Stimulated activated naive CD8-positive, alpha-beta T cell treated with anti-CD3 and anti-CD28 coated beads, Interleukin-15, Interleukin-2, amounts not matched to agents 100 U/mL and 50 U/mL, for 24 hours (primary cell): ENCODE data around the gene CDK6.

Experiments used
- ATAC-seq: fragments of 150-1000 bp; cut with Tn5 transposase; one replicate; pipeline ENCODE4 v1.10.0; 2021
- DNase-seq: peaks from one replicate; pipeline ENCODE4 v3.0.0; 2021

Gene CDK6

DNA sequence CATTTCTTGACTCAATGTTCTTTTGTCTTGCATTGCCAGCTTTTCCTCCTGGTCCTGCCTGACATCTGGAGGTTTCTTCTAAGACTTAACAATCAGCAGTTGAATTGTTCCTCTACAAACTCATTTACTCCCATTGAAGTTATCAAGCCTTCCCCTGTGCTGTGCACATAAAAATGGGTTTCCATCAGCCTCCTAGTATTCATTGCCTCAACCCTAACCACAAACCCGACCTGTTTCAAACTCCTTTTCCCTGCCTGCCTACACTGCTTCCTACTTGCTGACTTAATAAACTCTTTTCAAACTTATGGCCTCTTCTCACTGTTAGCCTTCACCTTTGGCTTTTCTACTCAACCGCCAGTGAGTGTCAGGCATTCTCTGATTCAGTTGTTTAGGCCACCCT lies 9.4 kb upstream of the CDK6 start:
- DNase-seq, result no peak
- peak; percentile 48 for ATAC-seq

DNA sequence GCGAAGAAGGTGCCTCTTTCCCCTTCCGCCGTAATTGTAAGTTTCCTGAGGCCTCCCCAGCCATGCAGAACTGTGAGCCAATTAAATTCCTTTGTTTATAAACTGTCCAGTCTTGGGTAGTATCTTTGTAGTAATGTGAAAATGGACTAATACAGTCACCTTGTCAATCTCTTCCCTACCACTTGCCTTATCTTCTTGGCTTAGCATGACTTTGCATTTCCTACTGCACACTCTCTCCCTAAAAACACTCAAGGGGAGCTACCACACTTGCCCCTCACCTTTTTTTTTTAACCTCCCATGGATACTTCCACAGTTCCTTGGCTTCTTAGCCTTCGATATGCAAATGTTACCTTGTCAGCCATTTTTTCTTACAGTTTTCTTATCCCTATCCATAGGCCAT lies 7.4 kb upstream of the CDK6 start:
- no peak for ATAC-seq
- DNase-seq, result no peak

DNA sequence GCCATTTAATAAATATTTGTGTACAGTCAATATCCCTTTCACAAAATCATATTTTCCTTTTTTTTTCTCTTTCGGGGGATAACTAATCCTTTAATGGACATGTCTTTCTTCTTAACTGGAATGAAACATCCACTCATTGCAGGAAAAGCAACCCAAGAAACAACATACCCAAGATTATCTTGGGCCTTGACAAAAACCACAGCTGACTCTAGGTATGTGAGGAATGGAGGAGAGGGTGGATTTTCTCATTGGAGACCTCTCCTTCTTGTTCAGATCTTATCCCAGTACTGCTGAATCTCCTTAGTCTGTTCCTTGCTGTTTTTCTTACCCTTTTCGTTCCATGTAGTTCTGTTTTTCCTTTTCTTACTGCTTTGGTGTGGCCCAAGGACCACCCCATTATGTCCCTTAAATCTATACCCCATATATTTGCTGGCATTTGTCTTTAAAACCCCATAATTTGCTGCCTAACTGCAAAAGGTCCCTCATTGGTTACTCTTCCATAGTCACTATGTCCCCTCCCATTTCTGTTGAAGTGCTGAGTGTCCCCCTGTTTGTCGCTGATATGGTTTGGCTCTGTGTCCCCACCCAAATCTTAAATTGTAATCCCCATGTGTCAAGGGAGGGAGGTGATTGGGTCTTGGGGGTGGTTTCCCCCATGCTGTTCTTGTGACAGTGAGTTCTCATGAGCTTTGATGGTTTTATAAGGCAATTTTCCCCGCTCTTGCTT lies 6.8 kb upstream of the CDK6 start:
- ATAC-seq, result no peak
- DNase-seq, result no peak

DNA sequence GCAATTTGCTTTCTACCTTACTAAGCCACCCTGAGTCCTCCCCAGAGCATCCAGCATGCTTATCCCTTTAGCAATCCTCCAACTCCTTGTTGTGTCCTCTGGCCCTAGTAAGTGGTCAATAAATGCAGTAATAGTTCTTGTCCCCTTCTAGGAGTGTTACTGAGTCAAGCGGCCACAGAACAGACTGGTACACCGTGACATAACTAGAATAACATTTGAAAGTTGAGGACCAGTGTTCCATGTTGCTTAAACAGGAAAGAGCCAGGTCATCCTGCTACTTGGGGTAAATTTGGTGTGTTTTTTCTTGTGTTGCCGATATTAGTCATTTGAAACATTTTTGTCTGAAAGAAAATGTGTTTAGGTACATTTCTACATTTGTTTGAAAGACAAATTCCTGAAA lies 4.8 kb upstream of the CDK6 start:
- ATAC-seq (no peak), DNase-seq (no peak)

DNA sequence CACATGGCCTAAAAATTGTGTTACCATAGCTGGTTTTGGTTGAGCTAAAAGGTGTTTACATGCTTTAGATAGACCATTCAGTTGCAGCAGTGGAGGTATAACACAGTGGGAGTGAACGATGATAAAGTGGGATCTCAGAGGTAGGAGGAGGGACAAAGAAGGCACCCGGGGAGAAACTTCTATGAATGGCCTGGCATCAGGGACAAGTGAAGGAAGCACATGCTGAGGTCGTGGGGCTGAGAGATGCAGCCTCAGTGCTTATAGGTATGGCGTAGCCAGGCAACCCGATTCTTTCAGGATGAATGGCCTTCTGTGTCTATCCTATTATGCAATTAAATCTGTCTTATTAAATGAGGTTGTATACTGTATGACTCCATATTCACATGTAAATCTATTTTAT lies 3.9 kb upstream of the CDK6 start:
- DNase-seq, result no peak
- ATAC-seq, result no peak

DNA sequence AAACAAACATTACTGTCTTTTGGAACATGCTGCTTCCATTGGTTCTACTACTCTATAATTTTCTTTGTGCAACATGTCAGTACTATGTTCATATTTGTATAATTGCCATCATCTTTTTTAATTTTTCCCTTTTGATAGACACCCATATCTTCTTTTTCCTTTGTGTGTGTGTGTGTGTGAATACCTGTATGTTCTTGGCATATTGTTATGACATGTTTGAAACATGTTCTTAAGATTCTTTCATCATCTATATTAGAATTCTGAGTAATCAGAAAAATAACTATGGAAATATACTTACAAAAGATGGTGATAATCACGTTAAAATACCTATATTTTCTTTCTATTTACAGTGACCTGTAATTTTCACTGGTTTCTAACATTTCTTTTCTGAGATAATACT lies 3.5 kb upstream of the CDK6 start:
- no peak for ATAC-seq

DNA sequence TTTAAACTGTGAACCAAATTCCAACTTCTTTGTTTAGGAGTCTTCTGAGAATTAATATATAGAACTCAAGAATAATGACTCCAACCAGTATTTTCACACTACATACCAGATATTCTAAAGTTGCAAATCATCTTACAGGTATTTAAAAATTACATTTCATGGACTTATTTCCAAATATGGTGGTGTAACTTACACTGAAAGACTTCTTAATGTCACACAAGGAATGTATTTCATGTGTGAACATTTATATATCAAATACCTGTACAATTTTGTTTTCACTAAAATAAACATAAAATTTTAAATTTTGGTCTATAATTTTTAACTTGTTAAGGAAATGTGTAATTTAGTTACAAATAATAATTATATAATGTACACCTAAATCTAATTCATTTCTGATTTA lies 2.6 kb upstream of the CDK6 start:
- ATAC-seq (no peak), DNase-seq (no peak)

More for the DNA sequence above, 3.5 kb upstream of the CDK6 start:
- no peak for DNase-seq

DNA sequence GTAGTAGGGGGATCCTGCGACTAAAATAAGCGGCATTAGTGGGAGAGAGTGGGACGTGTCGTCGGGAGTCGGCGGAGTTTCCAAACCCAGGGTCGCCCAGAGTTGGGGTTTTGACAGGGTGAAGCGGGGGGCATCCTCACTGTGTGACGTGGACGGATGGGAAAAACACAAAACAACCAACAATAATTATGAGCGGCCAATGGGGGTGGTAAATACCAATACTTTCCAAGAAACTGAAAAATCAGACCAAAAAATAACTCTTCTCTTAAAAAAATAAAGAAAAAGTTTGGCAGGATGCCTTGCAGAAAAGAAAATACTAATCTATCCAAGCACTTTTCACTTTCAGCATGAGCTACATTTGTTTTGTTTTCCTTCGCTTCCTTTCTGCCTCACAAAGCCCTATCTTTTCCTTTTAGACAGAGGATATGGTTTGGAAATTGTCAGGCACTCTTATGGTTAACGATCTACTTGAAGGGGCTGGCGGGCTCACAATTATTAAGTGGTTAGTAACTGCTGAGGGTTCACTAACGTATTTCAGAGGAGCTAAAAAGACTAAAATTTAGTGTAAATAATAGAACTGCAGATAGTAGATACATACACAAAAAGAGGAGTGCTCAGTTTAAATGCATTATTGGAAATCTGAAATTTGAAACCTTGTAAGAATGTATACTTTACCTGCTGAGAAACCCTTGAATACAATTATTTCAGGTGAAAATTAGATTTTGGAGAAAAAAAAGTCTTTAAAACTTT lies 802 bp upstream of the CDK6 start:
- DNase-seq (peak; percentile 51), ATAC-seq (no peak)

DNA sequence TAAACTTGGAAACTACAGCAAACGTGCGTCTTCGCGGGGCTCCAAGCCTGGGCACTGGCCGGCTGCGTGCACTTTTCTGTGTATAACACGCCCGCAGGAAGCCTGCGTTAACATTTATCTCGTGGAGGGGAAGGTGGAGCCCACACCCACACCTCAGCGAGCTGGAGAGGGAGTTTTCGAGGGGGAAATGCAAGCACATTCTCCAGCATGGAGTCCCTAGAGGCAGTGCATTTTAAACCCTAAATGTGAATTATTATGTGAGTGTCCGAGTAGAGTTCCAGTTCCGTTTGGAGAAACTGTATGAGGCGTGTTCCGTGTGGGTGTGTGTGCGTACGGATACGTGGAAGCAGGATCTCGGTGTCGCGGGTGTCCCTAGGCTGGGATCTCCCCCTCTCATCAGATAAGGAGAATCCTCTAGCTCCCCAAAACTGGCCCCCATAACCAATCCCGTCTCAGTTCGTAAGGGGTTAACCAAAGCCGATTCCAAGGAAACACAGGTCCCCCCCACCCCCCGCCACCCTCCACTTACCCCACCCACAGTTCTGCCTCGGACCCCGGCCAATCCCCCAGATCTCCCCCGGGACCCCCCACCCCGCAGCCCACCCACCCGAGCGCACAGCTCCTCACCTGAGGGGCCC lies 403 bp downstream of the CDK6 start:
- DNase-seq, result peak; percentile 50

DNA sequence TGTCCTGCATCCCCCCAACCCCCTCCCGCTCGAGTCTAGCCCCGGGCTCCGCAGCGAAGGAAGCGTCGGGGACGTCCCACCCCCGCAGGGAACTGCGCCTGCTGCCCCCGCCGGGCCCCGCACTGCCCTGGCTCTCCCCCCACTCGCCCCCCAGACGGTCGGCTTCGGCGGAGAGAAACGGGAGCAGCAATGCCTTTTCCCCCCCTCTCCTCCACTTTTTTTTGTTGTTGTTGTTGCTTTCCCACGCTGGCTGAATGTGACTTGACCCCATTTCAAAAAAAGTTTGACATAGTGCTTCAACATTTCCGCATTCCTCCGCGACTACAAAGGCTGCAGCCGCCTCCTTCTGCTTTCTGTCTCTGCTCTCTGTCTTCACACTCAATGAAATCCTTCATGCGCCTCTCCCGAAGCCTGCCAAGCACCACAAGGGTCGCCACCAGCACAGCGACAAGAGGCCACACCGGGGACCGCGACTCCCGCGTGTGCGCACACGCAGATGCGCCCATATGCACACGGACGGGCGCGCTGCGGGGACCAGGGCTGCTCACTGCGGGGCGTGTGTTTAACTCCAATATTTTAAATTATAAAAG lies 1.0 kb downstream of the CDK6 start:
- DNase-seq, result peak; percentile 67
- ATAC-seq, result peak; percentile 9

More for the DNA sequence above, 403 bp downstream of the CDK6 start:
- peak; percentile 14 for ATAC-seq

DNA sequence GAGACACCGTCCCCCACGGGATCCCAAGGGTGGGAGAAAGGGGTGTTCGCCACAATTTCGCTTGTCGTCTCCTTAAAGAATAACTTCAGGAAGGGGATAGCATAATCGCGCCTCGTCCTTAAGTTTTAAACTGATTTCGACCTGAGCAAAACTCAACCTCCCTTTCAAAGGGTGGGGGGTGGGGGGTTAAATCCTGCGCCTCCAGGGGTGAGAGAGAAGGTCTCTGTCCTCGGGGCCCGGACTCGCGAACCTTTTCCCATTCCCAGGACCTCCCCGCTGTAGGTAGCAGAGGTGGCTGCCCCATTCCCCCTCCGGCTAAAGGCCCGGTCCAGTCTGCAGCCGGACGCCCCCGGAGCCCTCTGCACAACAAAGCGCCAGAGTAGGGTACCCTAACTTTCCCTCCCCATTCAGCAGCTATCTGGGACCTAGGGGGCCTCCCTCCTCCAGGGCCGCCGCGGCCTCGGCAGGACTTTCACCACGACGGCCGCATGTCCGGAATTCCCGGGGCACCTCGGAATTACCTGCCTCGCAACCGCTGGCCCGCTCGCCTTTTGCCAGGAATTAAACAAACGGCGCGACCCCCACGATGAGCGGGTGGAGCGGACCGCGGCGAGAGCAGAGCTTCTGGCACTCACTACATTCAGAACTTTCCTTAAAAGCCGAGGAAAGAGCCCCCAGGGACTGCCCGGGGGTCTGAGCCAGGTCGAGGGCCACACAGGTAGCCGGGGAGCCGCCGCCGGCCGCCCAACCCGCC lies 1.7 kb downstream of the CDK6 start:
- DNase-seq (peak; percentile 37), ATAC-seq (no peak)

DNA sequence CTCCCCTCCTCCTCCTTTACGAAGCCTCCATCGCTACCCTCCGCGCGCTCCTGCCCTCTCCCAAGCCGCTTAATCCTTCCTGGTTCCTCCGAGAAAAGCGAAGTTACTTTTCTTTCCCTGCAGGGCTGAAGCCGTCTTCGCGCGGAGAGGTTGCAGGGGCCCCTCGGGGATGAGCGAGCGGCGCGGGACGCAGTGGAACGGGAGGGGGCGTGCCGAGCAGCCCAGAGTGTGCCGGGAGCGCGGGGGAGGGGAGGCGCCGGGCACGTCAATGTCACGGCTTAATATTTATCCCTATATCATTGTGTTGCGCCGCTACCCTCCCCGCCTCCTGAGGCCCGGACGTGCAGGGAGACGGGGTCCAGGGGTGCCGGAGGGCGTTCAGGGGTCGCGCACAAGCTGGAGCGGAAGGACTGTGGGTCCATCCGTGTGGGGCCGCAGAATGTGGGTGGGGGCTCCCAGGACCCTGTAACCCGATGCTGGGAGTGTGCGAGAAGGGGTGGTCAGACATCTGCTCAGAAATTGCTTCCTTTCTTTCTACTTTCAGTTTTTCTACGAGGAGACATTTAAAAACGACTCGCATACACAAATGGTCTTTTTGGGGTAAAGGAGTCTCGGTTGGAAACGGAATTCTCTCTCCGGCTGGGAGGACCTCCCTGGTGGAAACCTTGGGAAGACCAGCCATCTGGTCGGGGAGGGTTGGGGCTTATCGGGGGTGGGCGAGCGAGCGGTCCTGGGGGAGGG lies 2.4 kb downstream of the CDK6 start:
- ATAC-seq (peak; percentile 65), DNase-seq (peak; percentile 89)

DNA sequence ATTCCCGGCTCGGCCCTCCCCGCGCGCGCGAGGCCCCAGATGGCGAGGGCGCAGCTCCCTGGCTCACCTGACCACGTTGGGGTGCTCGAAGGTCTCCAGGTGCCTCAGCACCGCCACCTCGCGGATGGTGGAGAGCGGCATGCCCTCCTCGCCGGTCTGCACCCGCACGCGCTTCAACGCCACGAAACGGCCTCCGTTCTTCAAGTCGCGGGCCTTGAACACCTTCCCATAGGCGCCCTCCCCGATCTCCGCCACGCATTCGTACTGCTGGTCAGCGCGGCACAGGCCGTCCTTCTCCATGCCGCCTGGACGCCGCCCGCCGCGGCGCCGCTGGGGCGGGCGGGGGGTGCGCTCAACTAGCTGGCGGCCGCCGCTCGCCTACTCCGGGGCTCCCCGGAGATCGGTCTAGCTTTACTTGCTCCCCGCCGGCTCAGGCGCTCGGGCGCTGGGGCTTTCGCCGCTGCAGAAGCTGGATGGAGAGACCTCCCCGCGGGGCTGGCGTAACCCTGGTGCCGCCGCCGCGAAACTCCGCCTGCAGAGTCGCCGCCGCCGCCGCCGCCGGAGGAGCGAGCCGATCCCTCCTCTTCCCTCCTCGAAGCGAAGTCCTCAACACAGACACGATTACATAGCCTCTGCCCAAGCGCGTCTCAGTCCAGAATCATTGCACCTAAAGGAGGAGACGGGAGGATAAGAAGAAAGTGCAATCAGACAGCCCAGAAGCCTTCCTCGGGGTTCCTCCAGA lies 3.2 kb downstream of the CDK6 start:
- DNase-seq (peak; percentile 91), ATAC-seq (peak; percentile 70)

DNA sequence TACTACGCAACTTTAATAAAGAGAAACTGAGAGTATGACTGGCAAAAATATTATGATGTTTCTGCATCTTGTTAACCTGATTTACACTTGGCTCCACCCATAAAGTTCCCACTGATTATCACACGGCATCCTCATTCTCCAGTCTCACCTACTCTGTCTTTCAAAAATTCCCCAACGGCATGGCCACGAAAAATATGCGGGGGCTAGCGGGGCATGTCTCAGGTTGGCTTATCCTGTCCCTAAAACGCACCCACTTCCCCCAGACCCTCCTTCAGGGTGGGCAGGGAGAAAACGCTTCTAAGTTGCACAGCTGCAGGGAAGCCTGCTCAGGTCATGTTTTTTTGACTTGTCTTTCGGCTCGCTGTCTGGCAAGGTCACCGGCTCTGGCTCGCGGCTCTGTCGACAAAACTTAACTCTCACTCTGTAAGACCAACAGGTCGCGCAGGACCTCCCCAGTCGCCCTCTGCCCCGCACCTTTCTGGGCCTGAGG lies 3.8 kb downstream of the CDK6 start:
- DNase-seq, result no peak
- no peak for ATAC-seq

DNA sequence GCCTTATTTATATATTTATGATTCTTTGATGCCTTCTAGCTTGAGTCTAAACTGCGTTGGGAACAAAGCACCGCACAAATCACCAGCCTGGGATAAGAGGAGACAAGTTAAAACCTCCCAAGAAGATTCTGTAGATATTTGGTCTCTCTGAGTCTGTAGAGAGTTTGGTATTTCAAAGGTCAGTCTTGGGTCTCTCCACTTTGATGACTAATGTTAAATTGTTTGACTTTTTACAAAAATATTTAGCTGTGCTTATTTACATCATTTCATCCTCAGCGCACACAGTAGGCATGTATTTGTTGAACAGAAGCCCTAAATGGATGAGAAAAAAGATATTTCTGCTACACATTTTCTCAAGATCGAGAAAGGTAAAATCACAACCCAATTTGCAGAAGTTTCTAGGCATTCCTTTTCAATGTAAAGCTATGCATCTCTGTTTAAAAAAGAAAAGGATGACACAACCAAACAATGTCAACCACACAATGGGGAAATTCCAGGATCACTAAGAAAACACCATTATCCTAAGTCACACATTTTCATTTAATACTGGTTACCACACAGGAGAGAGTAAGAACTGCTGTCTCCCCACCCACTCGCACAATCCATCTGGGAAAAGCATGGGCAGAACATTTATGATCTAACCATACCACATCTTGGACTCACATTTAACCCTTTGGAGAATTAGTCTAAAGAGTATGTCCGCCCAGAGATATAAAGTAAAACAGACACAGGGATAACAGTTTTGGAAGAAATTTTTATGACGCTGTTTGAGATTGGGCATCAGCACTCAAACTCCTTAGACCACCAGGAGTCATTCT lies 4.4 kb downstream of the CDK6 start:
- DNase-seq (no peak), ATAC-seq (no peak)

DNA sequence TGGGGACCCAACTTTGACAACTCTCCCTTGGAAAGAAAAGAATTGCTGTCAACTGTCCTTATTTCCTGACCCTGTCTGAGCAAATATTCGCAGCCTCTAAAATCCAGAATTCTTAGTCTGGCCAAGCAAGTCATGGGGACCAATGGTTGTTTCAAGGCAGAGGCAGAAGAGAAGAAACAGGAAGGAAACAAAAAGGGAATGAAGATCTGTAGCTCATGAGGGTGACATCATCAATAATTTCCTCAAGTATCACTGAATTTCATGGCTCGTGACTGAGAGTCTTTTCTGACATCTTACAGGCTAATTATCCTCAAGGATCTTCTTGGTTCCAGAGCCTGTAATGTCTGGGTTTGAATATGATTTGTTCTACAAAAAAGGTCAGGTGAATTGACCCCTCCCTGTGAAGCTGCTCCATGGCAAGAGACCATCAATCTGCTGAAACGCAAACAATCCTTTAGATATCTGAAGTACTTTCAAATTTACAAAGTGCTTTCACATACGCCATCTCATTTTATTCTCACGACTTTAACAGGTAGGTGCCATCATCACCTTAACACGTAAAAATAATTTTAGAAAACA lies 5.8 kb downstream of the CDK6 start:
- ATAC-seq, result no peak

DNA sequence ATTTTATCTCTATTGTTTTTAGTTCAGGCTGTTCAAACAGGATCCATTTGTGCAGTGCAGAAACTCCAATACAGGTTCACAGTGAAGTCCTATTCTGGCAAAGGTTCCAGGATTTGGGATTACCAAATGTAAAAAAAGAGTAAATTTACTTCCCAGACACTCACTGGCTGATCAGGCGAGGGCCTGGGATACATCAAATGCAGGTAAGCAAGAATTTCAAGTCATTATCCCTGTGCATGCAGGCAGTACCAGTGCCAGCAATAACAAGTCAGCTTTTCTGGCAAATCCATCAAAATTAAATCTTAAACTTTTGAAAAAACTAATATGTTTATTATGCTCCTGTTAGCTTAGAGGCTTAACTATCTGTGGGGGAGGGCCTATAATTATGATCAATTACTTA lies 6.3 kb downstream of the CDK6 start:
- ATAC-seq (no peak), DNase-seq (no peak)

More for the DNA sequence above, 5.8 kb downstream of the CDK6 start:
- no peak for DNase-seq

DNA sequence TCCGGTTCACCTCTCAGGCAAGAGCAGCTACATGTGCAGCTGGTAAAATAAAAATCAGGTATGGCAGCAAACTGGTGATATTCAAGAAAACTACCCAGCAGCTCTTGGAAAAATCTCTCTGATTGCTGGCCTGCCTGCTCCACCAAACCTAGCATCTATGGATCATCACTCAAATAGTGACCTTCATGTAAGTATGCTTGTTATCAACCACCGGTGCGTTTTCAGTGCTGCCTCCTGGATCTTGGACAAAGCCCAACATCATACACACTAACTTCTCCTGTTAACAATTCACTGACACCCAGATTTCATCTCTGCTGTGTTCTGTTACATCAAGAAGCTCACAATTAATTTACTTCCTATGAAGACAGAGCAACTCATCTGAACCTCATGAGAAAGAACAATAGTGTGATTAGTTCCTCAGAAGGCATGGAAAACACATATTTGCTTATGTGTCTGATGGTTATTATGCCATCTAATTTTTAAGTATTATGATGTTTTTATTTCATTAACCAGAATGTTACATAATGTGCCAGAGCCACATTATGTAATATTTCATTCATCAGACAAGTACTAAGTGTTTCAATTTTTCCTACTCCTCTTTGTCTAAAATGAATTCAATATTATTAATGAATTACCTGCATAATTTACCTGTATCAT lies 8.8 kb downstream of the CDK6 start:
- DNase-seq, result no peak
- no peak for ATAC-seq
